DND-41 (cell line): ENCODE data around the gene DIAPH2.

Source experiments
- ATAC-seq: fragments of 200-7000 bp; cut with Tn5 transposase; 3 replicates; pipeline ENCODE4 v1.9.1; 2021; ENCODE audit warnings: low read depth; ENCODE audit not compliant: insufficient read depth
- DNase-seq: peaks from one replicate; pipeline ENCODE4 v3.0.0-alpha.2; 2020
- H2AFZ ChIP-seq: 2 replicates; pipeline ENCODE4 v1.6.0; 2012; ENCODE audit warnings: low read depth, low read length
- H3K27ac ChIP-seq: 2 replicates; pipeline ENCODE4 v1.5.1; 2012; ENCODE audit warnings: low read length, inconsistent platforms
- H3K27me3 ChIP-seq: fragments of 200-600 bp; sonication (generic); 2 replicates; pipeline ENCODE4 v1.6.0; 2012; ENCODE audit warnings: low read length, mild to moderate bottlenecking, inconsistent platforms; ENCODE audit not compliant: insufficient read depth, poor library complexity
- H3K36me3 ChIP-seq: 2 replicates; pipeline ENCODE4 v1.5.1; 2012; ENCODE audit warnings: low read length, inconsistent platforms; ENCODE audit not compliant: insufficient read depth
- H3K4me1 ChIP-seq: 2 replicates; pipeline ENCODE4 v1.5.1; 2012; ENCODE audit warnings: mild to moderate bottlenecking, low read length; ENCODE audit not compliant: insufficient read depth
- H3K4me2 ChIP-seq: 2 replicates; pipeline ENCODE4 v1.6.0; 2012; ENCODE audit warnings: mild to moderate bottlenecking, moderate library complexity, low read length, inconsistent platforms; ENCODE audit not compliant: insufficient read depth
- H3K4me3 ChIP-seq, 2 experiments: fragments of 200-600 bp in 1 of 2; shearing (Covaris generic) in 1 of 2; 2 replicates each; pipeline ENCODE4 v1.5.1; 2012 to 2016; ENCODE audit warnings: inconsistent platforms in 2 of 2, low read length in 2 of 2, mild to moderate bottlenecking in 2 of 2, low read depth in 1 of 2, moderate library complexity in 1 of 2
- H3K79me2 ChIP-seq: 2 replicates; pipeline ENCODE4 v1.6.0; 2012; ENCODE audit warnings: low read length, inconsistent platforms; ENCODE audit not compliant: insufficient read depth
- H3K9ac ChIP-seq: 2 replicates; pipeline ENCODE4 v1.6.0; 2012; ENCODE audit warnings: low read depth, mild to moderate bottlenecking, inconsistent platforms, low read length, moderate library complexity
- H3K9me3 ChIP-seq: 2 replicates; pipeline ENCODE4 v1.5.1; 2012; ENCODE audit warnings: low read length, moderate library complexity, mild to moderate bottlenecking, inconsistent platforms; ENCODE audit not compliant: insufficient read depth, severe bottlenecking
- H4K20me1 ChIP-seq: 2 replicates; pipeline ENCODE4 v1.6.0; 2012; ENCODE audit warnings: low read length; ENCODE audit not compliant: insufficient read depth
- CTCF ChIP-seq: IDR thresholded peaks from 2 replicates; pipeline ENCODE4 v1.5.1; 2012; ENCODE audit warnings: borderline replicate concordance, low read length, moderate library complexity, mild to moderate bottlenecking; ENCODE audit not compliant: poor library complexity, severe bottlenecking; ENCODE audit errors: extremely low read depth
- EZH2 ChIP-seq: IDR thresholded peaks from 3 replicates; pipeline ENCODE4 v1.6.1; 2012; ENCODE audit warnings: borderline replicate concordance, low read depth, mild to moderate bottlenecking, moderate library complexity, low read length, inconsistent platforms; ENCODE audit not compliant: severe bottlenecking

The DIAPH2 gene

DNA sequence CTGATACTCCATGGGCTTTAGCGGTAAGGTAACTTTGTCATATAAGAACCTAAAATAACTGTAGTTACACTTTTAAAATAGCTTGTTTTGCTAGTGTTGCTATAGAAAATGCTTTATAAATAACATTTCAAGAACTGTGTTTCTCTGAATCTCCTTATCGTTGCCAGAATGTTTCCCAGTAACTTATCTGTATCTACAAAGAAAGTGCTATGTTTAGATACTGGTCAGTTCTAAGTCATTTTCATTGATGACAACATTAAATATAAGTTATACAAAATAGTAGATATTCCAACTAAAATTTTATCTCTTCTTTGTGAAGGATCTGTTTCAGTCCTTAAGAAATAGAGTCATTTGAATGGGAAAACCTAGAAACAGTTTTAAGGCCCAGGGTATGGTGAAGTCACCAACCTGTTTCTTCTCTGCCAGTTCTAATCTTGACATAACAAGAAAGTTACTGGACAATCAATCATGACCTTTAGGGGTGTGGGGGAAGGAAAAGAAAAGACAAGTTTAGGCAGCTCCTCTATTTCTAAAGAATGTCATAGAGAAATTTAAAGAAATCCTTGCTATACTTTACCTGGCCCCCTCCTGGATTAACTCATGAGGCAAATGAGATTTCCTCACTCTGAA is 625.0 kb downstream of the DIAPH2 start:
- H3K4me3 ChIP-seq: no peak overlapping the region
- no peaks in the 10 kb centered on the region for H3K4me1 ChIP-seq
- H3K9me3 ChIP-seq: no peaks in the 10 kb centered on the region
- DNase-seq: no peak
- no peak overlapping the region for H3K9ac ChIP-seq
- no peaks in the 10 kb centered on the region for H4K20me1 ChIP-seq
- ATAC-seq: no peak
- no peaks in the 10 kb centered on the region for H3K36me3 ChIP-seq
- no peaks in the 10 kb centered on the region for H3K27me3 ChIP-seq
- no peak overlapping the region for H3K4me2 ChIP-seq
- H3K27ac ChIP-seq: no peak overlapping the region
- no peak for TF ChIP-seq EZH2
- TF ChIP-seq CTCF: no peak
- H2AFZ ChIP-seq: no peak overlapping the region
- no peaks in the 10 kb centered on the region for H3K79me2 ChIP-seq

DNA sequence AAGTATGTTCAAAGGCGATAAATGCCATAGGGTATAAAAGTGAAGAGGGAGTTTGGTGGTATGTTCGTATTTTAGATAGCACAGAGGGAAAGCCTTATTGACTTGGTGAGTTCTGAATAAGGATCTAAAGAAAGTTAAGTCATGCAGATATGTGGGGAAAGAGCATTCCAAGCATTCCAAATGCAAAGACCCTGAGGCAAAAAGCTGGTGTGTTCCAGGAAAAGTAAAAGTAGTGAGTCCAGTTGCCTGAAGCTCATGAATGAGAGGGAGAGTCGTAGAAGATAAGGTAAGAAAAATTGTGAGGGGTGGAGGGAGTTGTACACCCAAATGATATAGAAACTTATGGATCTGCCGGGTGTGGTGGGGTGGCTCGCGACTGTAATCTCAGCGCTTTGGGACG is 625.7 kb downstream of the DIAPH2 start:
- H3K4me1 ChIP-seq: no peaks in the 10 kb centered on the region
- H2AFZ ChIP-seq: no peak overlapping the region
- DNase-seq (no peak), ATAC-seq (no peak)
- TF ChIP-seq CTCF: no peak
- no peak for TF ChIP-seq EZH2
- no peaks in the 10 kb centered on the region for H3K79me2 ChIP-seq
- no peaks in the 10 kb centered on the region for H3K36me3 ChIP-seq
- H3K27me3 ChIP-seq: no peaks in the 10 kb centered on the region
- no peak overlapping the region for H3K4me3 ChIP-seq
- H3K9ac ChIP-seq: no peak overlapping the region
- H4K20me1 ChIP-seq: no peaks in the 10 kb centered on the region
- H3K27ac ChIP-seq: no peak overlapping the region
- H3K4me2 ChIP-seq: no peak overlapping the region
- H3K9me3 ChIP-seq: no peaks in the 10 kb centered on the region

- Histone ChIP-seq H3K27me3 (no peaks in the 10 kb centered on the region), H3K4me3 (no peak overlapping the region), H2AFZ (no peak overlapping the region), H3K4me1 (no peaks in the 10 kb centered on the region), H3K4me2 (no peak overlapping the region), H3K9ac (no peak overlapping the region), H3K36me3 (no peaks in the 10 kb centered on the region), H3K27ac (no peak overlapping the region), H3K79me2 (no peaks in the 10 kb centered on the region), H4K20me1 (no peaks in the 10 kb centered on the region), H3K9me3 (no peaks in the 10 kb centered on the region)
- ATAC-seq: no peak
- DNase-seq: no peak
- TF ChIP-seq CTCF (no peak), EZH2 (no peak)
Observed at GRCh38 chrX:97311066-97311778, 626.6 kb downstream of the DIAPH2 start.
